H4 (cell line): ENCODE data around the gene CD209. TPM values are rescaled to one million over a fixed set of nuclear protein-coding genes. Genes with fewer than 3 reads are reported as not detected.

Source experiments
- total RNA-seq: library from RNA; depleted of rRNA; stranded (reverse); fragments of >200 nt; shearing (Covaris generic); gene quantifications from 2 replicates; pipeline ENCODE4 v1.2.3, GENCODE V29; 2014; rRNA removed

Gene CD209
- total RNA-seq, 1 experiment from 2014 or later: 0.10 TPM

Other genes with a start within 250 kb of the CD209 start
- gene ZNF358, start 231.4 kb downstream of the CD209 start, total RNA-seq: 31.9 and 37.5 TPM in 2 replicates
- gene MCOLN1, start 224.9 kb downstream of the CD209 start, total RNA-seq: 3.9 and 5.8 TPM in 2 replicates
- gene PNPLA6, start 211.8 kb downstream of the CD209 start, total RNA-seq: 32.5 and 41.4 TPM in 2 replicates
- gene CAMSAP3, start 151.7 kb downstream of the CD209 start, total RNA-seq: 0.31 and 0.43 TPM in 2 replicates
- gene XAB2, start 118.0 kb downstream of the CD209 start, total RNA-seq: 25.0 and 26.7 TPM in 2 replicates
- 65.7 and 67.1 TPM in 2 replicates for gene PET100, start 117.7 kb downstream of the CD209 start, total RNA-seq
- gene PCP2, start 113.8 kb downstream of the CD209 start, total RNA-seq: not detected in 2 replicates
- 2.5 and 3.1 TPM in 2 replicates for gene STXBP2, start 110.4 kb downstream of the CD209 start, total RNA-seq
- not detected in 2 replicates for gene RETN, start 78.5 kb downstream of the CD209 start, total RNA-seq
- not detected in 2 replicates for gene MCEMP1, start 70.4 kb downstream of the CD209 start, total RNA-seq
- gene TRAPPC5, start 66.7 kb downstream of the CD209 start, total RNA-seq: 90.6 and 139 TPM in 2 replicates
- not detected in 2 replicates for gene FCER2, start 45.4 kb downstream of the CD209 start, total RNA-seq
- gene CLEC4G, start 15.4 kb downstream of the CD209 start, total RNA-seq: not detected in 2 replicates
- not detected in 2 replicates for gene CLEC4M, start 15.7 kb upstream of the CD209 start, total RNA-seq
- 7.9 and 12.6 TPM in 2 replicates for gene EVI5L, start 82.7 kb upstream of the CD209 start, total RNA-seq
- 0.04 TPM in 1 of 2 replicates, not detected in the other for gene PRR36, start 126.9 kb upstream of the CD209 start, total RNA-seq
- 2.4 and 2.6 TPM in 2 replicates for gene LRRC8E, start 141.0 kb upstream of the CD209 start, total RNA-seq
- gene MAP2K7, start 156.3 kb upstream of the CD209 start, total RNA-seq: 2.9 and 4.2 TPM in 2 replicates
- gene TGFBR3L, start 167.3 kb upstream of the CD209 start, total RNA-seq: not detected in 2 replicates
- gene SNAPC2, start 172.8 kb upstream of the CD209 start, total RNA-seq: 23.5 and 27.0 TPM in 2 replicates
- 3.6 and 11.5 TPM in 2 replicates for gene CTXN1, start 178.6 kb upstream of the CD209 start, total RNA-seq
- gene TIMM44, start 196.1 kb upstream of the CD209 start, total RNA-seq: 64.9 and 86.8 TPM in 2 replicates